Measurements from ENCODE around the gene NAMPT.

DNA sequence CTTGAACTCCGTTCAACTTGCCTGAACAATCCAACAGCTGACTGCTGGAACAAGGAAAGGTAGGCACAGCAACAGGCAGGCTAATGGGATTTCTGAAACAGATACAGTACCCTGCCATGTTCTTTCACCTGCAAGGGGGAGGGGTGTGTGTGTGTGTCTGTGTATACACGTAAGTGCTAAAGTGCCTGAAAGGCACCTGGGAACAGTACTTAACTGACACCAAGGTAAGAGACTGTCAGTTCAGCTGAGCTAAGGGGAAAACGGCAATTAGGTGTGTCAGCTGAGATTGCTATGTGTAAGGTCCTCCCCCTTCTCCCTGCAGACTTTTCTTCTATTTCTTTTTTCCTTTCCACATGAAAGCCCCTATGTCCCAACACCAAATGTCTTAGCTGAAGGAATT, 27.0 kb downstream of the NAMPT start:
- TF ChIP-seq, protein P1, sequence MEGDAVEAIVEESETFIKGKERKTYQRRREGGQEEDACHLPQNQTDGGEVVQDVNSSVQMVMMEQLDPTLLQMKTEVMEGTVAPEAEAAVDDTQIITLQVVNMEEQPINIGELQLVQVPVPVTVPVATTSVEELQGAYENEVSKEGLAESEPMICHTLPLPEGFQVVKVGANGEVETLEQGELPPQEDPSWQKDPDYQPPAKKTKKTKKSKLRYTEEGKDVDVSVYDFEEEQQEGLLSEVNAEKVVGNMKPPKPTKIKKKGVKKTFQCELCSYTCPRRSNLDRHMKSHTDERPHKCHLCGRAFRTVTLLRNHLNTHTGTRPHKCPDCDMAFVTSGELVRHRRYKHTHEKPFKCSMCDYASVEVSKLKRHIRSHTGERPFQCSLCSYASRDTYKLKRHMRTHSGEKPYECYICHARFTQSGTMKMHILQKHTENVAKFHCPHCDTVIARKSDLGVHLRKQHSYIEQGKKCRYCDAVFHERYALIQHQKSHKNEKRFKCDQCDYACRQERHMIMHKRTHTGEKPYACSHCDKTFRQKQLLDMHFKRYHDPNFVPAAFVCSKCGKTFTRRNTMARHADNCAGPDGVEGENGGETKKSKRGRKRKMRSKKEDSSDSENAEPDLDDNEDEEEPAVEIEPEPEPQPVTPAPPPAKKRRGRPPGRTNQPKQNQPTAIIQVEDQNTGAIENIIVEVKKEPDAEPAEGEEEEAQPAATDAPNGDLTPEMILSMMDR (conservative IDR thresholded peaks at IDR 0.05 in 1 of 2, IDR thresholded peaks at IDR 0.05 in 1 of 2; ENCODE audit: low read depth in 1 of 2, low read length in 2 of 2): no peak
- TF ChIP-seq EZH2 (IDR thresholded peaks at IDR 0.05; ENCODE audit: low read length, missing control alignments): no peak

Data from fibroblast of lung (primary cell).